SK-N-SH treated with all-trans-retinoic acid at 6 μM for 48 hours (cell line): ENCODE measurements around the gene ATP11C.

Source experiments
- ARNTL ChIP-seq: fragments of 450-650 bp; formaldehyde crosslinking; IDR thresholded peaks from 2 replicates; pipeline ENCODE4 v1.5.0; 2020; ENCODE audit warnings: low read depth, mild to moderate bottlenecking, moderate library complexity, borderline replicate concordance
- BACH2 ChIP-seq: fragments of 250-450 bp; sonication (Bioruptor Pico); IDR thresholded peaks from 2 replicates; pipeline ENCODE4 v1.9.0; 2021; ENCODE audit warnings: mild to moderate bottlenecking, borderline replicate concordance
- CREB5 ChIP-seq: fragments of 250-450 bp; sonication (Bioruptor Pico); IDR thresholded peaks from 2 replicates; pipeline ENCODE4 v1.5.1; 2020; ENCODE audit warnings: low read depth, mild to moderate bottlenecking, moderate library complexity
- CSDC2 ChIP-seq: fragments of 250-450 bp; sonication (Bioruptor Pico); IDR thresholded peaks from 2 replicates; pipeline ENCODE4 v1.5.0; 2020; ENCODE audit warnings: mild to moderate bottlenecking, moderate library complexity
- CSRNP3 ChIP-seq: fragments of 250-450 bp; sonication (Bioruptor Pico); IDR thresholded peaks from 2 replicates; pipeline ENCODE4 v1.5.1; 2021; ENCODE audit warnings: mild to moderate bottlenecking, moderate library complexity
- PPARA ChIP-seq: fragments of 250-450 bp; sonication (Bioruptor Pico); IDR thresholded peaks from 2 replicates; pipeline ENCODE4 v1.5.0; 2020; ENCODE audit warnings: mild to moderate bottlenecking, borderline replicate concordance
- RARB ChIP-seq: fragments of 250-450 bp; sonication (Bioruptor Pico); IDR thresholded peaks from 2 replicates; pipeline ENCODE4 v1.8.0; 2021; ENCODE audit warnings: mild to moderate bottlenecking, moderate library complexity
- ZFP3 ChIP-seq: fragments of 250-450 bp; sonication (Bioruptor Pico); IDR thresholded peaks from 2 replicates; pipeline ENCODE4 v1.5.0; 2020; ENCODE audit warnings: mild to moderate bottlenecking, moderate library complexity
- ZNF70 ChIP-seq: fragments of 450-650 bp; formaldehyde crosslinking; IDR thresholded peaks from 2 replicates; pipeline ENCODE4 v1.5.0; 2020; ENCODE audit warnings: mild to moderate bottlenecking, moderate library complexity

GRCh38 chrX:139851730-139852129, 81.1 kb downstream of the ATP11C start:
- TF ChIP-seq ZNF70 (CRISPR knock-in tag) (no peak), ARNTL (CRISPR knock-in tag) (no peak), CSRNP3 (CRISPR knock-in tag) (no peak), CREB5 (CRISPR knock-in tag) (no peak), RARB (CRISPR knock-in tag) (no peak), BACH2 (no peak), ZFP3 (CRISPR knock-in tag) (no peak), CSDC2 (no peak), PPARA (CRISPR knock-in tag) (no peak)
